GM18498 (cell line): ENCODE data around the gene NPM3.

ENCODE experiments used
- ATAC-seq: cut with Tn5 transposase; IDR thresholded peaks from one replicate; pipeline ENCODE4 v1.9.1; 2021; ENCODE audit warnings: mild to moderate bottlenecking, moderate library complexity; ENCODE audit not compliant: unreplicated experiment

The NPM3 gene

DNA sequence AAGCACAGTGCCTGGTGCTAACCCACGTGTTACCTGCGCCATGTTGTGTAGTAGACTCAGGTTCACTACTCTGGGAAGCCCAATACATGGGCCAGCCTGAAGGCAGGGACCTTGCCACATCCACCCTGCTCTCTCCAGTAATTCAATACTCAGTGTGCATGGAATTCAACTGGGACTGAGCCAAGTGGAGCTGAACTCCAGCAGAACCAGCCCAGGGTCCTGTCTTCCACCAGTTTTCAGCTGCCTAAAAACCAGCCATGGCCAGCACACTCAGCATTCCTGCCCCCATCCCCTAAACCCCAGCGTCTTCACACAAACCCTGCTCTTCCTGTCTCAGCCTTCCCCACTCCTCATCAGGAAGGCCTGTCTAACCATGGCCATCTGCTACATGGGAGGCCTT is 22.7 kb downstream of the NPM3 start:
- no peak for ATAC-seq

DNA sequence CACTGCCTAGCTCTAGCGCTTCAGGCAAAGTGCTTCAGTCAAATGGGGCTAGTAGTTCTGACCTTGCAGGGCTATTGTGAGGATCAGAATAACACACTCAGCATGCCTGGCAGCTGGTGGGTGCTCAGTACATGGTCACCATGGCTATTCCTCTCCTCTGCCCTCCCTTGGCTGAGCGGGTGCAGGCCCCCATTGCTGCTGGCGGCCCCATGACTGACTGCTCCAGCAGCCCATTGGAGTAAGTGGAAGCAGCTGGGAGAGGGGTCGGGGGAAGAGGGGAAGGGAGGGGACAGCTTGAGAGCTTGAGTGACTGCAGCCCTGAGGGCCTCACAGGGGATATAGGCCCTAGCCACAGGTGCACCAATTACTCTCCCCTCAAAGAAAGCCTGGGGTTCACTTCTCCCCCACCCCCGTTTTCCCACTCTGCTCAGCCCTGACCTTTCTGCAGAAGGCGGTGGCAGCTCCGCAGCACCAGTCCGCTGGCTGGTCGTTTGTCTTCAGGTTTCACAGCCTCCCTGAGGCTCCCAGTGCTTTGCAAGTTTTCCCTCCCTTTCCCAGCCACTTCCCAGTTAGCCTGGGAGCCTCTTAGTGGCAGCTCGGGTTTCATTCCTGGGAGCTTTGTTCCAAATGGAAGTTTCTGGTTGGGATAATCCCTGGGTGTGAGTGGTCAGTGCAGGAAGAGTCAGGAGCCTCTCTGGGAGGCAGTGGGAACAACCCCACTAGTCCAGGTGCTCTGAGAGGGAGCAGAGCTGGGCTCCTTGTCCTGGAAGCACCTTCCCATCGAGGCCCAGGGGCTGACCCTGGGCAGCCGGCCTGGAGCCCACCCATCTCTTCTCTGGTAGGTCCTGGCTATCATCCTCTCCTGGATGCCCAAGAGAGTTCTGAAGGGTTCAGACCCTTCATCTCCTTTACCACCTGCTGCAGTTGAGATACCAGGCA is 23.7 kb downstream of the NPM3 start:
- no peak for ATAC-seq

DNA sequence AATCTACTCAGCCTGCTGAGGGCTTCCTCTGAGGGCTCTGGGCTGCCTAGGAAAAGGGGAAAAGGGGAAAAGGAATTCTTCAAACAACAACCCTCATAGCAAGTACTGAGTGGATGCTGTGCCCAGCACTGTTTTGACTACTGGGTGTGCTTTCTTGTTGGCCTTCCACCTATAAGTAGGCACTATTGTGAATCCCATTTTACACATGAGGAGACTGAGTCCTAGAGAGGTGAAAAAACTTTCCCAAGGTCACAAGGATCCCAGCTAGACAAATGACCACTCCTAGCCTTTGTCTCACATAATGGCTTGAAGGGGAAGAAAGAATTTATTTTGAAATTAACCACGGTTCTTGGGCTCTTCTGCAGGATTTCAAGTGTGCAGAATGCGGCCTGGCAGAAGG is 24.4 kb downstream of the NPM3 start:
- ATAC-seq = no peak

DNA sequence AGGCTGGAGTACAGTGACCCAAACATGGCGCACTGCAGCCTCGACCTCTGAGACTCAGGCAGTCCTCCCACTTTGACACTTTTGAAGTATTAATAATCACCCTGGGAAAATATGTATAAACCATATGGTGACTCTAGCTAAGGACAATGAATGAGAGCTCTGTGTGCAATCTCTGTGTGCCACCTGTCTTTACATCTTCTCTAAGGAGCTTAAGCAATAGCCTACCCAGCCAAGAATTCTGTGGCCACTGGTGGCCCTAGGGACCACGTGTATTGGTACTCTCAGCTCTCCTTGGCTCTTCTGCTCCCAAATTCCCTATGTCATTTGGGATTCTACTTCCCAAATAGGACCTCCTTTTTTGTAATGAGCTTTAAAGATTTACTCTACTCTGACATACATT is 31.0 kb downstream of the NPM3 start:
- ATAC-seq = no peak

DNA sequence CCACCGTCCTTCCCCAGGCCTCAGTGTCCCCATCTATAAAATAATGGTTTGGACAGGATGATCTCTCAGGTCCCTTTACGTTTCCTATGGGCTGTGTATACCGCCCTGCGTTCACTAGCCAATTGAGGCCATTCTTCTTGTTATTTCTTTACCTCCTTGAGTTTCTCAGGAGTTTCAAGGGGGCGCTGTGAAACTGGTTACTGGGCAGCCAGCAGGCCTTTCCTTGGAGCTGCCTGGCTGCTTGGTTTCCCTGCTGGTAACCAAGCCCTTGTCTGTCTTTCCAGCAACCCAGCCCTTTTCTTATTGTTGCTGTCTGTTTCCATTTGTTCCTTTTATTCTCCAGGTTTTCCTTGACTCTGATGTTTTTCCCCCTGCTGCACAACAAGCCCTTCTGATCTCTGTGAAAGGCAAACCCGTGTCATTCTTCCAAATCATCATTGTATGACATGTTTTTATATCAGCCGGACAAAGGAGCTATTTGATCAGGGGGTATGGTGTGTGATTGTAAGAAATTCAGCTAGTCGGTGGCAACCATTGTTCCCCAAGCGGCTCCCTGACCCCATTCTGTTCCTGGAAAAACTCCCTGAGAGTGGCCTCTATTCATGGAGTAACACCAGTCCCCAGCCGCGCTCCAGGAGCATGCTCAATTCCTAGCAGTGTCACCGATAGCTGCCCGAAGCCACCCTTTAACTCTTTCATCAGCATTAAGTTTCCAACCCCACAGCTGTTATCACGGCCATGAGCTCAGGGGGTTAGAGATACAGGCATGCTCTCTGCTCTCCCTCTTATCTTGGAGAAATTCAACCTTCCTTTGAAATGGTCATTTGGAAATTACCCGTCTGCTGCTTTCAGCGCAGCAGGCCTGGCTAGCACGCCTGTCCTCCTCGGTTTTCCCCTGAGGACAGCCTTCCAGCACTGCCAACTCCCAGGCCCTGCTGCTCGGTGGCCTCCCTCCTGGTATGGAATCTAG is 33.9 kb downstream of the NPM3 start:
- ATAC-seq = no peak

DNA sequence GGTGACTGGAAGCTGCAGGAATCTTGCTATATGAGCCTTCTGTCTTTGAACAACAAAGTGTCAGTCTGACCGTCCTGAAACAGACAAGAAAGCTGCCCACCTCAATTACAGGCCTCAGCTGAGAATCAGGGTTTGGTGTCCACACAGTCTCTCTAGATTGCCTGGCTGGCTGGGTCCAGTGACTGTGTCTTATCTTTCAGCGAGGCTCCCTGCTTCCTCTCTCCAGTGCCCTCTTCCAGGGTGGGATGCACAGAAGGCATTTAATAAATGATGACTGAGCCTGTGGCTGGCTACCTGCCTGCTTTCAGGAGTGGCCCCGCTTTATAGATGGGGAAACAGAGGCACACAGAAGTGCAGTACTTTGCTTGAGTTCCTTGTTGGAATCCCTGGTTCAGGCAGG is 34.8 kb downstream of the NPM3 start:
- no peak for ATAC-seq

DNA sequence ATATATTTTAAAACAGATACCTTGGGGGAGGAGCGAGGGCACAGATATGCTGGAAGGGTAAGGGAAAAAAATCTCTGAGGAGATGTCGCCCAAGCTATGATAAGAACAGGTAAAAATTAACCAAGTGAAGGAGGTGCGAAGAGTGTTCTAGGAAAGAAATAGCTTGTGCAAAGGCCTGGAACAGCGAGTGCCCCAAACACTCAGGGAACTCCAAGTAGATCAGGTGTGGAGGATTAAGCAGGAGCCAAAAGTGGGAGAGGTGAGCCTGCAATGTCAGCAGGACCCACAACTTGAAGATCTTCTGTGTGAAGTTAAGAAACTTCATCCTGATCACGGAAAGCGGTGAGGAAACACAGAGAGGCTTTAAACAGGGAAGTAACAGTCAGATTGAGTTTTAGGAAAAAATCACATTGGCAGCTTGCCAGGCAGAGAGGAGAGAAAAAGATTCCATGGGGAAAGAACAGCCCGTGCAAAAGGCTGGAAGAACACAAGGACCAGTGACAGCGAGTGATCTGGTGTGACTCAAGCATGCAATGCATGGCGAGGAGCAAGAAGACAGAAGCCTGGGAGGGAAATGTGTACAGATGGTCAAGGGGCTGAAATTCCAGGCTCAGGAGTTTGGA is 38.1 kb downstream of the NPM3 start:
- ATAC-seq = no peak

DNA sequence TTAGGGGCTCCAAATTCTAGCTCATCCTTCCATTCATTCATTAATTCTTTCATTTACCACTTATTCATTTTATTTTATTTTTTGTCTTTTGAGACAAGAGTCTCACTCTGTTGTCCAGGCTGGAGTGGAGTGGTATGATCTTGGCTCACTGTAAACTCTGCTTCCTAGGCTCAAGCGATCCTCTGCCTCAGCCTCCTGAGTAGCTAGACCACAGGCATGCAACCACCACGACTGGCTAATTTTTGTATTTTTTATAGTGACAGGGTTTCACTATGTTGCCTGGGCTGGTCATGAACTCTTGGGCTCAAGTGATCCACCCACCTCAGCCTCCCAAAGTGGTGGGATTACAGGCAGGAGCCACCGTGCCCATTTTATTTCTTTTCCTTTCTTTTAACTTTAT is 39.0 kb downstream of the NPM3 start:
- ATAC-seq = no peak

DNA sequence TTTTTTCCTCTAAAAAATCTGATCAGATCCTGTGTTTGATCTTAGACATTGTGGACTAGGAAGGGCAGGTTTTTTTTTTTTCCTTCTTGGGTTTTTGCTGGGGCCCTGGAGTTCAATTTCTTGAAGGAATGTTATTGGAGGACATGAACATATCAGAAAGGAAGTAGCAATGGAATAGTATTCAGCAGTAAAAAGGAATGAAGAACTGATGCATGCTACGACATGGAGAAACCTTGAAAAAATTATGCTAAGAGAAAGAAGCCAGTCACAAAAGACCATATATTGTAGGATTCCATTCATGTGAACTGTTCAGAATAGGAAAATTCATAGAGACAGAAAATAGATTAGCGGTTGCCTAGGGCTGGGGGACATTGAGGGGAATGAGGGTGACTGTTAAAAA is 41.3 kb downstream of the NPM3 start:
- no peak for ATAC-seq

DNA sequence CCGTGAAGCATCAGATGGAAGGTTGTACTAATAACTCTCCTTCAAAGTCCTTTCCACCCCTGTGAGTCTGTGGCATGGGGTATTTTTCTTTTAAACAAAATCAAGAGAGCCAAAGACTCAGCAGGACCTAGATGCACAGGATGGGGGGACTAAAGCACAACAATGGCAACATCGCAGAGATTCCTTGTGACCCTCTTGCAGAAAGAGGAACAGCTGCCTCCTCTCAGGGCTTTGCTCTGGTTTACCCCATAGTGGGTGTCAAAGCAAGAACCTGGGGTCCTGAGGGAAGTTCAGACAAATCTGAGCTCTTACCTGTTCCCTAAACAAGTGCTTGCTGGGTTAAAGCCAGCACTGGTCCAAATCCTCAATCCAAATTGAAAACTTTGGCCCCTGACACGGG is 46.6 kb downstream of the NPM3 start:
- no peak for ATAC-seq

DNA sequence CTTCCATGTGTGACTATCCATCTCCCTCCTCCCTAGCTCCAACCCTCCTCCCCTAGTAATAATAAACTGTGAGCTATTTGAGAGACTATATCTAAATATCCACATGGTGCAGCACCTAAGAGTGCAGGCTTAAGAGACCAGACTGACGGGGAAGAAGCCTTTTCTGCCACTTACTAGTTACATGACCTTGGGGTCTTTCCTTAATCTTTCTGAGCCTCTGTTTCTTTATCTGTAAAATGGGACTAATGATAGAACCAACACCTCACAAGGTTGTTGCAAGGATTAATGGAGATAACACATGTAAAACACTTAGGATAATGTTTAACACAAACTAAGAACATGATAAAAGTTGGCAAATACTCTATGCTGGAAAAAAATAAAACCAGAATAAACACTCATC is 51.1 kb downstream of the NPM3 start:
- no peak for ATAC-seq
